Astrocyte (in vitro differentiated cells and primary cell): ENCODE measurements around the gene KIF19. TPM values are rescaled to one million over a fixed set of nuclear protein-coding genes. Genes with fewer than 3 reads are reported as not detected.

Experiments
- DNase-seq: peaks from one replicate; pipeline ENCODE4 v3.0.0-alpha.2; 2010; ENCODE audit warnings: low read depth
- FAIRE-seq: peaks from 2 replicates; lab custom pipeline; 2011; peaks lifted over from hg19 to GRCh38; lab: Jason Lieb, UNC
- H2AFZ ChIP-seq: 2 replicates; pipeline ENCODE4 v1.6.0; 2012; ENCODE audit warnings: low read depth, low read length, inconsistent platforms
- H3K27ac ChIP-seq: 2 replicates; pipeline ENCODE4 v1.5.1; 2011; ENCODE audit warnings: low read depth, low read length, inconsistent platforms
- H3K27me3 ChIP-seq: 2 replicates; pipeline ENCODE4 v1.6.0; 2011; ENCODE audit warnings: low read length, inconsistent platforms; ENCODE audit not compliant: insufficient read depth
- H3K36me3 ChIP-seq: 2 replicates; pipeline ENCODE4 v1.5.1; 2011; ENCODE audit warnings: low read length, inconsistent platforms; ENCODE audit not compliant: insufficient read depth
- H3K4me1 ChIP-seq: 2 replicates; pipeline ENCODE4 v1.5.1; 2011; ENCODE audit warnings: low read length, inconsistent platforms; ENCODE audit not compliant: insufficient read depth
- H3K4me2 ChIP-seq: 2 replicates; pipeline ENCODE4 v1.6.0; 2012; ENCODE audit warnings: low read length, inconsistent platforms
- H3K4me3 ChIP-seq: 2 replicates; pipeline ENCODE4 v1.5.1; 2011; ENCODE audit warnings: low read depth, mild to moderate bottlenecking, low read length, inconsistent platforms; ENCODE audit not compliant: insufficient read depth
- H3K79me2 ChIP-seq: 2 replicates; pipeline ENCODE4 v1.6.0; 2012; ENCODE audit warnings: mild to moderate bottlenecking, low read length, inconsistent platforms; ENCODE audit not compliant: insufficient read depth
- H3K9ac ChIP-seq: 2 replicates; pipeline ENCODE4 v1.6.0; 2012; ENCODE audit warnings: mild to moderate bottlenecking, low read length, inconsistent platforms
- H3K9me3 ChIP-seq: 2 replicates; pipeline ENCODE4 v1.5.1; 2012; ENCODE audit warnings: low read depth, mild to moderate bottlenecking, low read length, inconsistent platforms; ENCODE audit not compliant: insufficient read depth
- H4K20me1 ChIP-seq: 2 replicates; pipeline ENCODE4 v1.6.0; 2012; ENCODE audit warnings: low read length, inconsistent platforms; ENCODE audit not compliant: insufficient read depth
- H3K27ac Mint-ChIP-seq: one replicate; pipeline ENCODE4 v1.8.0; 2021; ENCODE audit warnings: mild to moderate bottlenecking, mixed read lengths; ENCODE audit not compliant: unreplicated experiment
- H3K27me3 Mint-ChIP-seq: one replicate; pipeline ENCODE4 v1.8.0; 2021; ENCODE audit warnings: low read depth, mixed read lengths; ENCODE audit not compliant: unreplicated experiment
- H3K36me3 Mint-ChIP-seq: one replicate; pipeline ENCODE4 v1.8.0; 2021; ENCODE audit warnings: low read depth, mixed read lengths; ENCODE audit not compliant: unreplicated experiment
- H3K4me1 Mint-ChIP-seq: one replicate; pipeline ENCODE4 v1.8.0; 2021; ENCODE audit warnings: low read depth, mixed read lengths; ENCODE audit not compliant: unreplicated experiment
- H3K4me3 Mint-ChIP-seq: one replicate; pipeline ENCODE4 v1.8.0; 2021; ENCODE audit warnings: mild to moderate bottlenecking, moderate library complexity, mixed read lengths; ENCODE audit not compliant: unreplicated experiment
- H3K9me3 Mint-ChIP-seq: one replicate; pipeline ENCODE4 v1.8.0; 2021; ENCODE audit warnings: mild to moderate bottlenecking, mixed read lengths; ENCODE audit not compliant: unreplicated experiment
- CTCF ChIP-seq: IDR thresholded peaks from 2 replicates; pipeline ENCODE4 v1.5.1; 2011; ENCODE audit warnings: low read depth, mild to moderate bottlenecking, inconsistent platforms, low read length, moderate library complexity; ENCODE audit not compliant: insufficient read depth
- EZH2 ChIP-seq: IDR thresholded peaks from 2 replicates; pipeline ENCODE4 v1.6.1; 2012; ENCODE audit warnings: mild to moderate bottlenecking, low read length, inconsistent platforms; ENCODE audit not compliant: insufficient read depth
- total RNA-seq: library from RNA; stranded (reverse); gene quantifications from 2 replicates; pipeline ENCODE4 v1.2.1, GENCODE V29; 2021

The KIF19 gene
- total RNA-seq, 1 donor from 2014 or later: not detected

GRCh38 chr17:74318391-74318790 lies 7.6 kb upstream of the KIF19 start:
- DNase-seq (no peak), FAIRE-seq (no peak)
- no peak for TF ChIP-seq CTCF
- no peak for TF ChIP-seq EZH2
- Mint-ChIP-seq H3K4me1 (no peaks in the 10 kb centered on the region), H3K27ac (no peak overlapping the region), H3K27me3 (peaks cover 61% of the 10 kb centered on the region), H3K9me3 (peaks cover 7% of the 10 kb centered on the region), H3K4me3 (no peak overlapping the region), H3K36me3 (no peaks in the 10 kb centered on the region)
- Histone ChIP-seq H3K79me2 (no peaks in the 10 kb centered on the region), H4K20me1 (no peaks in the 10 kb centered on the region), H2AFZ (no peak overlapping the region), H3K4me1 (no peaks in the 10 kb centered on the region), H3K4me3 (no peak overlapping the region), H3K9me3 (no peaks in the 10 kb centered on the region), H3K27ac (no peak overlapping the region), H3K27me3 (peaks cover 3% of the 10 kb centered on the region), H3K4me2 (no peak overlapping the region), H3K36me3 (no peaks in the 10 kb centered on the region), H3K9ac (no peak overlapping the region)

- Mint-ChIP-seq H3K27ac (no peak overlapping the region), H3K27me3 (peaks cover 74% of the 10 kb centered on the region), H3K4me3 (no peak overlapping the region), H3K4me1 (no peaks in the 10 kb centered on the region), H3K9me3 (peaks cover 5% of the 10 kb centered on the region), H3K36me3 (peaks cover 2% of the 10 kb centered on the region)
- H3K9me3 ChIP-seq: no peaks in the 10 kb centered on the region
- H3K79me2 ChIP-seq: no peaks in the 10 kb centered on the region
- no peak overlapping the region for H2AFZ ChIP-seq
- H3K4me2 ChIP-seq: no peak overlapping the region
- H3K4me3 ChIP-seq: no peak overlapping the region
- no peaks in the 10 kb centered on the region for H4K20me1 ChIP-seq
- H3K4me1 ChIP-seq: no peaks in the 10 kb centered on the region
- no peak for DNase-seq
- TF ChIP-seq EZH2 (no peak), CTCF (no peak)
- no peak for FAIRE-seq
- H3K36me3 ChIP-seq: no peaks in the 10 kb centered on the region
- H3K27me3 ChIP-seq: peaks cover 22% of the 10 kb centered on the region
- H3K27ac ChIP-seq: no peak overlapping the region
- no peak overlapping the region for H3K9ac ChIP-seq
Observed at GRCh38 chr17:74324521-74324920, 1.5 kb upstream of the KIF19 start.

- DNase-seq: no peak
- Mint-ChIP-seq H3K4me3 (peak overlapping the region; percentile 68), H3K36me3 (peaks cover 2% of the 10 kb centered on the region), H3K27me3 (peaks cover 77% of the 10 kb centered on the region), H3K9me3 (peaks cover 5% of the 10 kb centered on the region), H3K4me1 (no peaks in the 10 kb centered on the region), H3K27ac (no peak overlapping the region)
- no peak overlapping the region for H3K4me2 ChIP-seq
- no peaks in the 10 kb centered on the region for H3K9me3 ChIP-seq
- no peak overlapping the region for H2AFZ ChIP-seq
- H3K27me3 ChIP-seq: peaks cover 22% of the 10 kb centered on the region
- H3K9ac ChIP-seq: no peak overlapping the region
- FAIRE-seq: no peak
- no peak overlapping the region for H3K4me3 ChIP-seq
- no peaks in the 10 kb centered on the region for H3K79me2 ChIP-seq
- H3K27ac ChIP-seq: no peak overlapping the region
- no peak for TF ChIP-seq EZH2
- TF ChIP-seq CTCF: no peak
- no peaks in the 10 kb centered on the region for H4K20me1 ChIP-seq
- no peaks in the 10 kb centered on the region for H3K4me1 ChIP-seq
- H3K36me3 ChIP-seq: no peaks in the 10 kb centered on the region
Observed at GRCh38 chr17:74325376-74325742, 667 bp upstream of the KIF19 start.
